ENCODE measurements around the gene MROH7. TPM values are rescaled to one million over a fixed set of nuclear protein-coding genes. Genes with fewer than 3 reads are reported as not detected.

The MROH7 gene
- total and polyA plus RNA-seq, 2 experiments from 2014 or later, result 0.24 to 0.87 TPM

GRCh38 chr1:54715493-54716298 lies 74.1 kb downstream of the MROH7 start, which contains the start of gene TTC4:
TSS of gene TTC4 (plus strand) at chr1:54715861. CDS start at chr1:54715909, 48 bp downstream.
- H3K4me3 ChIP-seq, result peak within 1 kb of the TSS; percentile 88
- 2% methylated on average over 46 of the region's 51 CpGs for WGBS (ENCODE audit: low lambda C conversion rate, missing lambda C conversion rate)
- no peaks in the 10 kb centered on the region for H3K36me3 ChIP-seq (replicated peaks; ENCODE audit: insufficient read depth, low read depth)
- H3K27me3 ChIP-seq, result peaks cover 4% of the 10 kb centered on the region
- no peaks in the 10 kb centered on the region for H3K9me2 ChIP-seq (replicated peaks; ENCODE audit: insufficient read depth)
- H3K4me1 ChIP-seq (ENCODE audit: insufficient read depth), result no peaks in the 10 kb centered on the region
- peak within 1 kb of the TSS; percentile 82 for H3K4me2 ChIP-seq
- H3K79me2 ChIP-seq, result peaks cover 17% of the 10 kb centered on the region
- TF ChIP-seq EZH2phosphoT487 (IDR thresholded peaks at IDR 0.05; ENCODE audit: low read depth, severe bottlenecking, unreplicated experiment) (no peak), EZH2 (IDR thresholded peaks at IDR 0.05; ENCODE audit: borderline replicate concordance) (no peak), CTCF (IDR thresholded peaks at IDR 0.05; ENCODE audit: poor library complexity) (no peak)
- H2AFZ ChIP-seq, result peak within 1 kb of the TSS; percentile 99
- no peaks in the 10 kb centered on the region for H4K20me1 ChIP-seq (ENCODE audit: insufficient read depth, poor library complexity, severe bottlenecking)
- peak; percentile 93 for DNase-seq (ENCODE audit: low spot score)
- peak within 1 kb of the TSS; percentile 68 for H3K27ac ChIP-seq
- no peaks in the 10 kb centered on the region for H3K9me3 ChIP-seq (ENCODE audit: low read depth)

GRCh38 chr1:54716299-54717047 lies 74.9 kb downstream of the MROH7 start:
- H3K4me3 ChIP-seq, result peak overlapping the region; percentile 88
- no peaks in the 10 kb centered on the region for H3K9me2 ChIP-seq (replicated peaks; ENCODE audit: insufficient read depth)
- no peaks in the 10 kb centered on the region for H4K20me1 ChIP-seq (ENCODE audit: insufficient read depth, poor library complexity, severe bottlenecking)
- peak overlapping the region; percentile 82 for H3K4me2 ChIP-seq
- H3K79me2 ChIP-seq, result peaks cover 17% of the 10 kb centered on the region
- peak overlapping the region; percentile 99 for H2AFZ ChIP-seq
- no peak for TF ChIP-seq CTCF (IDR thresholded peaks at IDR 0.05; ENCODE audit: poor library complexity)
- TF ChIP-seq EZH2 (IDR thresholded peaks at IDR 0.05; ENCODE audit: borderline replicate concordance), result no peak
- TF ChIP-seq EZH2phosphoT487 (IDR thresholded peaks at IDR 0.05; ENCODE audit: low read depth, severe bottlenecking, unreplicated experiment), result no peak
- H3K4me1 ChIP-seq (ENCODE audit: insufficient read depth), result no peaks in the 10 kb centered on the region
- no peaks in the 10 kb centered on the region for H3K9me3 ChIP-seq (ENCODE audit: low read depth)
- WGBS (ENCODE audit: low lambda C conversion rate, missing lambda C conversion rate), result 48% methylated on average over 8 of the region's 8 CpGs
- H3K27me3 ChIP-seq, result no peaks in the 10 kb centered on the region
- no peak for DNase-seq (ENCODE audit: low spot score)
- no peaks in the 10 kb centered on the region for H3K36me3 ChIP-seq (replicated peaks; ENCODE audit: insufficient read depth, low read depth)
- peak overlapping the region; percentile 68 for H3K27ac ChIP-seq

GRCh38 chr1:54721719-54722118 lies 80.1 kb downstream of the MROH7 start:
- H3K27me3 ChIP-seq, result no peaks in the 10 kb centered on the region
- no peaks in the 10 kb centered on the region for H4K20me1 ChIP-seq (ENCODE audit: insufficient read depth, poor library complexity, severe bottlenecking)
- no peak for DNase-seq (ENCODE audit: low spot score)
- peaks cover 10% of the 10 kb centered on the region for H3K79me2 ChIP-seq
- TF ChIP-seq EZH2 (IDR thresholded peaks at IDR 0.05; ENCODE audit: borderline replicate concordance), result no peak
- no peak for TF ChIP-seq EZH2phosphoT487 (IDR thresholded peaks at IDR 0.05; ENCODE audit: low read depth, severe bottlenecking, unreplicated experiment)
- TF ChIP-seq CTCF (IDR thresholded peaks at IDR 0.05; ENCODE audit: poor library complexity), result no peak
- H3K4me2 ChIP-seq, result no peak overlapping the region
- H3K36me3 ChIP-seq (replicated peaks; ENCODE audit: insufficient read depth, low read depth), result peaks cover 20% of the 10 kb centered on the region
- H3K9me2 ChIP-seq (replicated peaks; ENCODE audit: insufficient read depth), result no peaks in the 10 kb centered on the region
- H3K9me3 ChIP-seq (ENCODE audit: low read depth), result peaks cover 17% of the 10 kb centered on the region
- H3K4me3 ChIP-seq, result no peak overlapping the region
- no peak overlapping the region for H2AFZ ChIP-seq
- no peak overlapping the region for H3K27ac ChIP-seq
- H3K4me1 ChIP-seq (ENCODE audit: insufficient read depth), result no peaks in the 10 kb centered on the region
